ENCODE results near the gene C10orf90.
A peak's percentile ranks its signal among the peaks of the same experiment; 100 is the strongest.

C10orf90 gene

GRCh38 chr10:126538439-126539135 lies 131.9 kb downstream of the C10orf90 start:
- DNase-seq (ENCODE audit: low spot score): no peak

GRCh38 chr10:126536656-126537055 lies 133.8 kb downstream of the C10orf90 start:
- DNase-seq (ENCODE audit: low spot score): no peak

- no peak for DNase-seq (ENCODE audit: low spot score)
Observed at GRCh38 chr10:126536148-126536547, 134.3 kb downstream of the C10orf90 start.

- no peak for DNase-seq (ENCODE audit: low spot score)
Observed at GRCh38 chr10:126533644-126534043, 136.8 kb downstream of the C10orf90 start.

- no peak for DNase-seq (ENCODE audit: low spot score)
Observed at GRCh38 chr10:126528315-126528835, 142.1 kb downstream of the C10orf90 start.

GRCh38 chr10:126527645-126528314 lies 142.7 kb downstream of the C10orf90 start:
- DNase-seq (ENCODE audit: low spot score): no peak

- no peak for DNase-seq (ENCODE audit: low spot score)
Observed at GRCh38 chr10:126525326-126525725, 145.2 kb downstream of the C10orf90 start.

- no peak for DNase-seq (ENCODE audit: low spot score)
Observed at GRCh38 chr10:126524526-126524925, 146.0 kb downstream of the C10orf90 start.

- DNase-seq (ENCODE audit: low spot score): no peak
Observed at GRCh38 chr10:126523071-126523470, 147.4 kb downstream of the C10orf90 start.

GRCh38 chr10:126521399-126521798 lies 149.1 kb downstream of the C10orf90 start:
- no peak for DNase-seq (ENCODE audit: low spot score)

GRCh38 chr10:126520751-126521317 lies 149.7 kb downstream of the C10orf90 start:
- no peak for DNase-seq (ENCODE audit: low spot score)

GRCh38 chr10:126519992-126520391 lies 150.5 kb downstream of the C10orf90 start:
- no peak for DNase-seq (ENCODE audit: low spot score)

- DNase-seq (ENCODE audit: low spot score): no peak
Observed at GRCh38 chr10:126519185-126519584, 151.3 kb downstream of the C10orf90 start.

GRCh38 chr10:126518218-126519080 lies 152.0 kb downstream of the C10orf90 start:
- DNase-seq (ENCODE audit: low spot score): no peak

- DNase-seq (ENCODE audit: low spot score): no peak
Observed at GRCh38 chr10:126516515-126516914, 154.0 kb downstream of the C10orf90 start.

GRCh38 chr10:126511917-126512479 lies 158.5 kb downstream of the C10orf90 start:
- DNase-seq (ENCODE audit: low spot score): no peak

GRCh38 chr10:126509182-126509581 lies 161.3 kb downstream of the C10orf90 start:
- DNase-seq (ENCODE audit: low spot score): no peak

- no peak for DNase-seq (ENCODE audit: low spot score)
Observed at GRCh38 chr10:126508535-126509040, 161.9 kb downstream of the C10orf90 start.

GRCh38 chr10:126504761-126505112 lies 165.8 kb downstream of the C10orf90 start:
- no peak for DNase-seq (ENCODE audit: low spot score)

GRCh38 chr10:126504063-126504760 lies 166.3 kb downstream of the C10orf90 start:
- DNase-seq (ENCODE audit: low spot score): peak; percentile 38
